Measurements from ENCODE around the gene SEPTIN1.

DNA sequence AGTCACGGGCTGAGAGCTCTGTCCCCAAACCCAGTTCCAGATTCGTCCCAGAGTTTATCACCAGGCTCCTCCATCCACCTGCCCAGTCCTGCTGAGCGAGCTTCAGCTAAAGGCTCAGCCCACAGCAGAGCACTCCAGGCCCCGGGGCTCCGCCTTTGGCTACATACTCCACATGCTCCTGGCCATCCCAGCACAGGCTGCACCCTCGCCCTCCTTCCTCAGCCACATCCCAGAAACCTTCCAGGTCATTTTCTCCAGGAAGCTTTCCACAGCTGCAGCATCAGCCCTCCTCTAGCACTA is 22.5 kb downstream of the SEPTIN1 start:
- TF ChIP-seq, protein P1, sequence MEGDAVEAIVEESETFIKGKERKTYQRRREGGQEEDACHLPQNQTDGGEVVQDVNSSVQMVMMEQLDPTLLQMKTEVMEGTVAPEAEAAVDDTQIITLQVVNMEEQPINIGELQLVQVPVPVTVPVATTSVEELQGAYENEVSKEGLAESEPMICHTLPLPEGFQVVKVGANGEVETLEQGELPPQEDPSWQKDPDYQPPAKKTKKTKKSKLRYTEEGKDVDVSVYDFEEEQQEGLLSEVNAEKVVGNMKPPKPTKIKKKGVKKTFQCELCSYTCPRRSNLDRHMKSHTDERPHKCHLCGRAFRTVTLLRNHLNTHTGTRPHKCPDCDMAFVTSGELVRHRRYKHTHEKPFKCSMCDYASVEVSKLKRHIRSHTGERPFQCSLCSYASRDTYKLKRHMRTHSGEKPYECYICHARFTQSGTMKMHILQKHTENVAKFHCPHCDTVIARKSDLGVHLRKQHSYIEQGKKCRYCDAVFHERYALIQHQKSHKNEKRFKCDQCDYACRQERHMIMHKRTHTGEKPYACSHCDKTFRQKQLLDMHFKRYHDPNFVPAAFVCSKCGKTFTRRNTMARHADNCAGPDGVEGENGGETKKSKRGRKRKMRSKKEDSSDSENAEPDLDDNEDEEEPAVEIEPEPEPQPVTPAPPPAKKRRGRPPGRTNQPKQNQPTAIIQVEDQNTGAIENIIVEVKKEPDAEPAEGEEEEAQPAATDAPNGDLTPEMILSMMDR (IDR thresholded peaks at IDR 0.05 in 2 of 3, conservative IDR thresholded peaks at IDR 0.05 in 1 of 3; ENCODE audit: borderline replicate concordance in 1 of 3, insufficient read depth in 1 of 3, low read depth in 2 of 3, low read length in 2 of 3) = no peak
- TF ChIP-seq, protein P2, sequence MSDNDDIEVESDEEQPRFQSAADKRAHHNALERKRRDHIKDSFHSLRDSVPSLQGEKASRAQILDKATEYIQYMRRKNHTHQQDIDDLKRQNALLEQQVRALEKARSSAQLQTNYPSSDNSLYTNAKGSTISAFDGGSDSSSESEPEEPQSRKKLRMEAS (IDR thresholded peaks at IDR 0.05) = no peak
- TF ChIP-seq SP1 (IDR thresholded peaks at IDR 0.05; ENCODE audit: low read depth) (no peak), EZH2 (IDR thresholded peaks at IDR 0.05) (no peak), POLR2A (IDR thresholded peaks at IDR 0.05; ENCODE audit: borderline replicate concordance, extremely low read depth, insufficient read depth, insufficient read length) (no peak), ELF1 (IDR thresholded peaks at IDR 0.05; ENCODE audit: borderline replicate concordance, low read depth) (no peak), POLR2AphosphoS5 (IDR thresholded peaks at IDR 0.05; ENCODE audit: low read depth, low read length) (no peak), EZH2phosphoT487 (IDR thresholded peaks at IDR 0.05; ENCODE audit: borderline replicate concordance) (no peak)
- TF ChIP-seq, protein P3, sequence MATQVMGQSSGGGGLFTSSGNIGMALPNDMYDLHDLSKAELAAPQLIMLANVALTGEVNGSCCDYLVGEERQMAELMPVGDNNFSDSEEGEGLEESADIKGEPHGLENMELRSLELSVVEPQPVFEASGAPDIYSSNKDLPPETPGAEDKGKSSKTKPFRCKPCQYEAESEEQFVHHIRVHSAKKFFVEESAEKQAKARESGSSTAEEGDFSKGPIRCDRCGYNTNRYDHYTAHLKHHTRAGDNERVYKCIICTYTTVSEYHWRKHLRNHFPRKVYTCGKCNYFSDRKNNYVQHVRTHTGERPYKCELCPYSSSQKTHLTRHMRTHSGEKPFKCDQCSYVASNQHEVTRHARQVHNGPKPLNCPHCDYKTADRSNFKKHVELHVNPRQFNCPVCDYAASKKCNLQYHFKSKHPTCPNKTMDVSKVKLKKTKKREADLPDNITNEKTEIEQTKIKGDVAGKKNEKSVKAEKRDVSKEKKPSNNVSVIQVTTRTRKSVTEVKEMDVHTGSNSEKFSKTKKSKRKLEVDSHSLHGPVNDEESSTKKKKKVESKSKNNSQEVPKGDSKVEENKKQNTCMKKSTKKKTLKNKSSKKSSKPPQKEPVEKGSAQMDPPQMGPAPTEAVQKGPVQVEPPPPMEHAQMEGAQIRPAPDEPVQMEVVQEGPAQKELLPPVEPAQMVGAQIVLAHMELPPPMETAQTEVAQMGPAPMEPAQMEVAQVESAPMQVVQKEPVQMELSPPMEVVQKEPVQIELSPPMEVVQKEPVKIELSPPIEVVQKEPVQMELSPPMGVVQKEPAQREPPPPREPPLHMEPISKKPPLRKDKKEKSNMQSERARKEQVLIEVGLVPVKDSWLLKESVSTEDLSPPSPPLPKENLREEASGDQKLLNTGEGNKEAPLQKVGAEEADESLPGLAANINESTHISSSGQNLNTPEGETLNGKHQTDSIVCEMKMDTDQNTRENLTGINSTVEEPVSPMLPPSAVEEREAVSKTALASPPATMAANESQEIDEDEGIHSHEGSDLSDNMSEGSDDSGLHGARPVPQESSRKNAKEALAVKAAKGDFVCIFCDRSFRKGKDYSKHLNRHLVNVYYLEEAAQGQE (IDR thresholded peaks at IDR 0.05; ENCODE audit: low read depth) = no peak
- TF ChIP-seq, protein P4, sequence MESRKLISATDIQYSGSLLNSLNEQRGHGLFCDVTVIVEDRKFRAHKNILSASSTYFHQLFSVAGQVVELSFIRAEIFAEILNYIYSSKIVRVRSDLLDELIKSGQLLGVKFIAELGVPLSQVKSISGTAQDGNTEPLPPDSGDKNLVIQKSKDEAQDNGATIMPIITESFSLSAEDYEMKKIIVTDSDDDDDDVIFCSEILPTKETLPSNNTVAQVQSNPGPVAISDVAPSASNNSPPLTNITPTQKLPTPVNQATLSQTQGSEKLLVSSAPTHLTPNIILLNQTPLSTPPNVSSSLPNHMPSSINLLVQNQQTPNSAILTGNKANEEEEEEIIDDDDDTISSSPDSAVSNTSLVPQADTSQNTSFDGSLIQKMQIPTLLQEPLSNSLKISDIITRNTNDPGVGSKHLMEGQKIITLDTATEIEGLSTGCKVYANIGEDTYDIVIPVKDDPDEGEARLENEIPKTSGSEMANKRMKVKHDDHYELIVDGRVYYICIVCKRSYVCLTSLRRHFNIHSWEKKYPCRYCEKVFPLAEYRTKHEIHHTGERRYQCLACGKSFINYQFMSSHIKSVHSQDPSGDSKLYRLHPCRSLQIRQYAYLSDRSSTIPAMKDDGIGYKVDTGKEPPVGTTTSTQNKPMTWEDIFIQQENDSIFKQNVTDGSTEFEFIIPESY (IDR thresholded peaks at IDR 0.05; ENCODE audit: extremely low read depth, insufficient replicate concordance, low read length) = no peak
- TF ChIP-seq, protein P5, sequence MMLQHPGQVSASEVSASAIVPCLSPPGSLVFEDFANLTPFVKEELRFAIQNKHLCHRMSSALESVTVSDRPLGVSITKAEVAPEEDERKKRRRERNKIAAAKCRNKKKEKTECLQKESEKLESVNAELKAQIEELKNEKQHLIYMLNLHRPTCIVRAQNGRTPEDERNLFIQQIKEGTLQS (IDR thresholded peaks at IDR 0.05) = no peak

All from HCT116 (cell line).